ENCODE measurements around the gene LCAT. TPM values are rescaled to one million over a fixed set of nuclear protein-coding genes. Genes with fewer than 3 reads are reported as not detected.
A peak's percentile ranks its signal among the peaks of the same experiment; 100 is the strongest.

Gene LCAT
- polyA plus RNA-seq, 1 donor (not counting 4 experiments of a cell fraction or from before 2014, with no cell fraction given) = 6.5 TPM

GRCh38 chr16:67982011-67982696 is 38.2 kb upstream of the LCAT start:
- no peaks in the 10 kb centered on the region for H3K9me3 ChIP-seq (ENCODE audit: control insufficient read depth, low read depth, low read length)
- no peak for DNase-seq (ENCODE audit: low read depth, low spot score)
- no peak overlapping the region for H2AFZ ChIP-seq (ENCODE audit: control insufficient read depth, low read length)
- H3K4me3 ChIP-seq (ENCODE audit: control insufficient read depth in 2 of 3, extremely low read depth in 1 of 3, insufficient read depth in 2 of 3, low read depth in 1 of 3, low read length in 3 of 3) = no peak overlapping the region
- H3K9me1 ChIP-seq (ENCODE audit: control insufficient read depth, extremely low read depth, insufficient read depth, low read length) = no peaks in the 10 kb centered on the region
- FAIRE-seq = no peak
- H3K4me1 ChIP-seq (ENCODE audit: control insufficient read depth, extremely low read depth, insufficient read depth, low read length) = peaks cover 13% of the 10 kb centered on the region
- H3K27ac ChIP-seq (ENCODE audit: control insufficient read depth, insufficient read depth, low read length) = no peak overlapping the region
- H3K9ac ChIP-seq (ENCODE audit: control insufficient read depth, extremely low read depth, insufficient read depth, low read length) = no peak overlapping the region
- no peaks in the 10 kb centered on the region for H3K79me2 ChIP-seq (ENCODE audit: control insufficient read depth, insufficient read depth, low read length)
- TF ChIP-seq CTCF (optimal IDR thresholded peaks at IDR 0.05 in 1 of 3, IDR thresholded peaks at IDR 0.05 in 1 of 3, conservative IDR thresholded peaks at IDR 0.05 in 1 of 3; ENCODE audit: extremely low read depth in 1 of 3, insufficient read depth in 2 of 3, low read length in 3 of 3) (no peak), EZH2 (IDR thresholded peaks at IDR 0.05; ENCODE audit: low read length) (no peak)
- no peak overlapping the region for H3K4me2 ChIP-seq (ENCODE audit: control insufficient read depth, extremely low read depth, insufficient read depth, low read depth, low read length)
- peaks cover 2% of the 10 kb centered on the region for H4K20me1 ChIP-seq (ENCODE audit: control insufficient read depth, extremely low read depth, insufficient read depth, low read length)
- no peaks in the 10 kb centered on the region for H3K36me3 ChIP-seq (ENCODE audit: control insufficient read depth in 2 of 2, extremely low read depth in 1 of 2, insufficient read depth in 2 of 2, low read length in 2 of 2)
- peaks cover 14% of the 10 kb centered on the region for H3K27me3 ChIP-seq (ENCODE audit: control insufficient read depth, extremely low read depth, insufficient read depth, low read length)
- dilution Hi-C loops (cut with MboI; ENCODE audit: extremely low pct_ligation_motif_present, low sequenced_read_pairs) = no loop called here

- Histone ChIP-seq H2AFZ (ENCODE audit: control insufficient read depth, low read length) (no peak within 1 kb of the TSS), H3K36me3 (ENCODE audit: control insufficient read depth in 2 of 2, extremely low read depth in 1 of 2, insufficient read depth in 2 of 2, low read length in 2 of 2) (no peaks in the 10 kb centered on the region), H3K27ac (ENCODE audit: control insufficient read depth, insufficient read depth, low read length) (no peak within 1 kb of the TSS), H3K9me3 (ENCODE audit: control insufficient read depth, low read depth, low read length) (no peaks in the 10 kb centered on the region), H4K20me1 (ENCODE audit: control insufficient read depth, extremely low read depth, insufficient read depth, low read length) (peaks cover 2% of the 10 kb centered on the region), H3K27me3 (ENCODE audit: control insufficient read depth, extremely low read depth, insufficient read depth, low read length) (peaks cover 17% of the 10 kb centered on the region), H3K4me3 (ENCODE audit: control insufficient read depth in 2 of 3, extremely low read depth in 1 of 3, insufficient read depth in 2 of 3, low read depth in 1 of 3, low read length in 3 of 3) (no peak within 1 kb of the TSS), H3K9me1 (ENCODE audit: control insufficient read depth, extremely low read depth, insufficient read depth, low read length) (no peaks in the 10 kb centered on the region), H3K9ac (ENCODE audit: control insufficient read depth, extremely low read depth, insufficient read depth, low read length) (no peak within 1 kb of the TSS), H3K79me2 (ENCODE audit: control insufficient read depth, insufficient read depth, low read length) (no peaks in the 10 kb centered on the region), H3K4me2 (ENCODE audit: control insufficient read depth, extremely low read depth, insufficient read depth, low read depth, low read length) (no peak within 1 kb of the TSS), H3K4me1 (ENCODE audit: control insufficient read depth, extremely low read depth, insufficient read depth, low read length) (peaks cover 13% of the 10 kb centered on the region)
- dilution Hi-C loops (cut with MboI; ENCODE audit: extremely low pct_ligation_motif_present, low sequenced_read_pairs) = no loop called here
- no peak for DNase-seq (ENCODE audit: low read depth, low spot score)
- TF ChIP-seq CTCF (optimal IDR thresholded peaks at IDR 0.05 in 1 of 3, IDR thresholded peaks at IDR 0.05 in 1 of 3, conservative IDR thresholded peaks at IDR 0.05 in 1 of 3; ENCODE audit: extremely low read depth in 1 of 3, insufficient read depth in 2 of 3, low read length in 3 of 3) (peak; percentile 13 to 27 (median 14)), EZH2 (IDR thresholded peaks at IDR 0.05; ENCODE audit: low read length) (no peak)
- FAIRE-seq = no peak
Observed at GRCh38 chr16:67979955-67980678, 36.2 kb upstream of the LCAT start, which contains the start of gene DPEP3. DPEP3 (minus strand) TSS chr16:67980499; CDS start chr16:67980380, 119 bp downstream.
